Cerebellar cortex (tissue), 1 donor: ENCODE results near the gene PRR13.
A peak's percentile ranks its signal among the peaks of the same experiment; 100 is the strongest.
"Not testable (repeated sequence)": the region's sequence is repeated elsewhere in the genome, so short reads cannot be mapped to it uniquely, and the experiment has no call there.

Experiments
- DNase-seq: peaks from one replicate; pipeline ENCODE4 v3.0.0-alpha.2; 2015; ENCODE audit warnings: low spot score

PRR13 gene

GRCh38 chr12:53468282-53468681 is 26.7 kb downstream of the PRR13 start:
- DNase-seq: no peak

GRCh38 chr12:53472056-53472582 is 30.6 kb downstream of the PRR13 start:
- no peak for DNase-seq

- DNase-seq: no peak
These were observed 32.5 kb downstream of the PRR13 start for GRCh38 chr12:53474077-53474476.

- DNase-seq: no peak
These were observed 33.3 kb downstream of the PRR13 start for GRCh38 chr12:53474819-53475218.

- DNase-seq: peak; percentile 69
These were observed 35.3 kb downstream of the PRR13 start for GRCh38 chr12:53476769-53477209.

- no peak for DNase-seq
These were observed 37.3 kb downstream of the PRR13 start for GRCh38 chr12:53478865-53479264.

GRCh38 chr12:53479331-53479730 is 37.8 kb downstream of the PRR13 start:
- no peak for DNase-seq

GRCh38 chr12:53480491-53481442 is 39.2 kb downstream of the PRR13 start:
- no peak for DNase-seq

- not testable (repeated sequence) for DNase-seq
These were observed 39.9 kb downstream of the PRR13 start for GRCh38 chr12:53481458-53481857.

- DNase-seq: peak; percentile 74
These were observed 40.5 kb downstream of the PRR13 start for GRCh38 chr12:53481939-53482586.

GRCh38 chr12:53482626-53483168 is 41.2 kb downstream of the PRR13 start:
- no peak for DNase-seq

- DNase-seq: no peak
These were observed 41.9 kb downstream of the PRR13 start for GRCh38 chr12:53483225-53483978.

GRCh38 chr12:53483979-53484377 is 42.4 kb downstream of the PRR13 start:
- no peak for DNase-seq

- no peak for DNase-seq
These were observed 43.4 kb downstream of the PRR13 start for GRCh38 chr12:53484686-53485575.

- no peak for DNase-seq
These were observed 44.6 kb downstream of the PRR13 start for GRCh38 chr12:53485955-53486735.

GRCh38 chr12:53486736-53487487 is 45.4 kb downstream of the PRR13 start:
- no peak for DNase-seq

- no peak for DNase-seq
These were observed 47.8 kb downstream of the PRR13 start for GRCh38 chr12:53489242-53489864.

GRCh38 chr12:53492188-53492587 is 50.7 kb downstream of the PRR13 start:
- DNase-seq: no peak
